ENCODE measurements around the gene TGFBR3.

TGFBR3 gene

GRCh38 chr1:91712981-91713841, 172.7 kb downstream of the TGFBR3 start:
- H3K4me1 ChIP-seq (ENCODE audit: insufficient read depth, poor library complexity, severe bottlenecking) = no peaks in the 10 kb centered on the region
- no peak for ATAC-seq (ENCODE audit: low read depth)

DNA sequence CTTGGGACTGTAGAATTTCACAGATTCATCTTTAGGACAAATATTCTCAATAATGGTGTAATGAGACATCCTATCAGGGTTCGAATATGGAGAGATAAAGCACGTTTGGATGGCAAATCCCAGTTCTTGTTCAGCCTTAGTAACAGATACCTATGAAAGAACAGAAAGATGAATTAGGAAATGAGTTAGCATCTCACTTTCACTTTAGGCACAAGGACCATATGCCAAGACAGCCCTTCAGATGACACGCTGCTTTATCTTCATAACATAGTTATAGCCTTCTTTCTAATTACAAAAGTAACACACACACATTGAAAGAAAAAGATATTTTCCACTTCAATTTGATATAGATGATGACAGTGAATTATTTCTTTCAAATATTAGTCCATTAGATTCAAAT, 173.6 kb downstream of the TGFBR3 start:
- Histone ChIP-seq H3K27me3 (ENCODE audit: insufficient read depth, poor library complexity, severe bottlenecking) (no peaks in the 10 kb centered on the region), H3K36me3 (ENCODE audit: low read depth) (no peaks in the 10 kb centered on the region), H3K4me3 (ENCODE audit: severe bottlenecking) (no peak overlapping the region), H3K4me1 (ENCODE audit: insufficient read depth, poor library complexity, severe bottlenecking) (no peaks in the 10 kb centered on the region), H3K9me3 (ENCODE audit: severe bottlenecking) (no peaks in the 10 kb centered on the region), H3K27ac (ENCODE audit: poor library complexity, severe bottlenecking) (no peak overlapping the region)
- TF ChIP-seq, protein P1, sequence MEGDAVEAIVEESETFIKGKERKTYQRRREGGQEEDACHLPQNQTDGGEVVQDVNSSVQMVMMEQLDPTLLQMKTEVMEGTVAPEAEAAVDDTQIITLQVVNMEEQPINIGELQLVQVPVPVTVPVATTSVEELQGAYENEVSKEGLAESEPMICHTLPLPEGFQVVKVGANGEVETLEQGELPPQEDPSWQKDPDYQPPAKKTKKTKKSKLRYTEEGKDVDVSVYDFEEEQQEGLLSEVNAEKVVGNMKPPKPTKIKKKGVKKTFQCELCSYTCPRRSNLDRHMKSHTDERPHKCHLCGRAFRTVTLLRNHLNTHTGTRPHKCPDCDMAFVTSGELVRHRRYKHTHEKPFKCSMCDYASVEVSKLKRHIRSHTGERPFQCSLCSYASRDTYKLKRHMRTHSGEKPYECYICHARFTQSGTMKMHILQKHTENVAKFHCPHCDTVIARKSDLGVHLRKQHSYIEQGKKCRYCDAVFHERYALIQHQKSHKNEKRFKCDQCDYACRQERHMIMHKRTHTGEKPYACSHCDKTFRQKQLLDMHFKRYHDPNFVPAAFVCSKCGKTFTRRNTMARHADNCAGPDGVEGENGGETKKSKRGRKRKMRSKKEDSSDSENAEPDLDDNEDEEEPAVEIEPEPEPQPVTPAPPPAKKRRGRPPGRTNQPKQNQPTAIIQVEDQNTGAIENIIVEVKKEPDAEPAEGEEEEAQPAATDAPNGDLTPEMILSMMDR (IDR thresholded peaks at IDR 0.05; ENCODE audit: poor library complexity, severe bottlenecking) = no peak
- ATAC-seq (ENCODE audit: low read depth) (no peak), DNase-seq (ENCODE audit: low spot score) (no peak)

More at GRCh38 chr1:91712981-91713841, 172.7 kb downstream of the TGFBR3 start:
- Histone ChIP-seq H3K36me3 (ENCODE audit: low read depth) (no peaks in the 10 kb centered on the region), H3K27me3 (ENCODE audit: insufficient read depth, poor library complexity, severe bottlenecking) (no peaks in the 10 kb centered on the region), H3K4me3 (ENCODE audit: severe bottlenecking) (no peak overlapping the region), H3K9me3 (ENCODE audit: severe bottlenecking) (no peaks in the 10 kb centered on the region), H3K27ac (ENCODE audit: poor library complexity, severe bottlenecking) (no peak overlapping the region)
- TF ChIP-seq, protein P1 (IDR thresholded peaks at IDR 0.05; ENCODE audit: poor library complexity, severe bottlenecking) = no peak
- DNase-seq (ENCODE audit: low spot score) = no peak

DNA sequence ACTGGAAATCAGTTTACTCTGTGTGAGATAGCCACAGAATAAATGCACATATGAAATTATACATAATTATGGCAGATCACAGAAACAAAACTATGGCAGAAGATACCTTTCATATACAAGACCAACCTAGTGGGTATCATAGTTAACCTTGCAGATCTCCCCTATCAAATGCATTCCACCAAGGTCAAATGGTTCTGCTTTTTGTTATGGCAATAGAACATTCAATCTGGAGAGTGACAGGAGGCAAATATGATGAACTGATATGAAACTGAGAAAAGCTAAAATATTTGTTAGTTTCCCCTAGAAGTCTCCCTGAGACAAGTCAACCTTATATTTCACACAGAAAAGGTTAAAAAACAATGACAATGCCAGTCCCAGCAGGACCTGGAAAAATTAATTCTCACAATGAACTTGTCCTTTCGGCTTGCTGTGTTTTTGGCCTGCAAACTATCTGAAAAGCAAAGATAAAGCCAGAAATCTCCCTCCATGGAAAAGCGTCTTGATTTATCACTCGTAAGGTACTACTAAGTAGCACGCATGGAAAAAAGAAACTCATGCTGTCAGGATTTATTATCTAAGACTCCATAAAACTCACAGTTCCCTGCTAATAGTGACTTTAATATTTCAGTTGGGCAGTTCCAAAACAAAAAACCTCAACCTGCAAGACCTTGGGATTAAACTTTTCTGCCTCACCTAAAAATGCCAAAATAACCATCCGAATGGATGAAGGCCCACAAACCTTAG, 174.3 kb downstream of the TGFBR3 start:
- Histone ChIP-seq H3K9me3 (ENCODE audit: severe bottlenecking) (no peaks in the 10 kb centered on the region), H3K27me3 (ENCODE audit: insufficient read depth, poor library complexity, severe bottlenecking) (no peaks in the 10 kb centered on the region), H3K27ac (ENCODE audit: poor library complexity, severe bottlenecking) (no peak overlapping the region), H3K4me3 (ENCODE audit: severe bottlenecking) (no peak overlapping the region), H3K4me1 (ENCODE audit: insufficient read depth, poor library complexity, severe bottlenecking) (no peaks in the 10 kb centered on the region), H3K36me3 (ENCODE audit: low read depth) (no peaks in the 10 kb centered on the region)
- DNase-seq (ENCODE audit: low spot score) = no peak
- ATAC-seq (ENCODE audit: low read depth) = no peak
- TF ChIP-seq, protein P1 (IDR thresholded peaks at IDR 0.05; ENCODE audit: poor library complexity, severe bottlenecking) = no peak

DNA sequence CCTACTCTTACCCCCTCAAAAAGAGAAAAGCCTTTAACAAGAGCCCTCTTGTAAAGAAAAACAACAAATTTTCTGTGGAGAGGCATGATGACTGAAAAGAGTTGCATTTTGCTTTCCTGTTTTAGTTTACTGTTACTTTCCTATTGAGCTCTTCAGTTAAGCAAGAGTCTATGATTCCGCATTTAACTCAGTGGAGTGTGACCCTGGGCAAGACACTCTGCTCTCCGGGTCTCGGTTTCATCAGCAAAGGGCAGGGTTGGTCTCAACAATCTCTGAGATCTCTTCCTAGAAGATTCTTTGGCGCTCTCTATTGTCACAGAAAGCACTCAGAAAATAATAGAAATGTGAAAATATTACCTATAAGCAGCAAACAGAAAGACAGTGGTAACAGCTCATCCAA, 175.7 kb downstream of the TGFBR3 start:
- Histone ChIP-seq H3K4me3 (ENCODE audit: severe bottlenecking) (no peak overlapping the region), H3K27ac (ENCODE audit: poor library complexity, severe bottlenecking) (no peak overlapping the region)
- DNase-seq (ENCODE audit: low spot score) = no peak

More for the DNA sequence above, 175.7 kb downstream of the TGFBR3 start:
- no peaks in the 10 kb centered on the region for H3K9me3 ChIP-seq (ENCODE audit: severe bottlenecking)
- no peak for ATAC-seq (ENCODE audit: low read depth)
- H3K27me3 ChIP-seq (ENCODE audit: insufficient read depth, poor library complexity, severe bottlenecking) = no peaks in the 10 kb centered on the region
- no peaks in the 10 kb centered on the region for H3K4me1 ChIP-seq (ENCODE audit: insufficient read depth, poor library complexity, severe bottlenecking)
- no peaks in the 10 kb centered on the region for H3K36me3 ChIP-seq (ENCODE audit: low read depth)
- TF ChIP-seq, protein P1 (IDR thresholded peaks at IDR 0.05; ENCODE audit: poor library complexity, severe bottlenecking) = no peak
